ENCODE measurements around the gene ZNF93.
A peak's percentile ranks its signal among the peaks of the same experiment; 100 is the strongest.
"Not testable (repeated sequence)": the region's sequence is repeated elsewhere in the genome, so short reads cannot be mapped to it uniquely, and the experiment has no call there.

ZNF93 gene

DNA sequence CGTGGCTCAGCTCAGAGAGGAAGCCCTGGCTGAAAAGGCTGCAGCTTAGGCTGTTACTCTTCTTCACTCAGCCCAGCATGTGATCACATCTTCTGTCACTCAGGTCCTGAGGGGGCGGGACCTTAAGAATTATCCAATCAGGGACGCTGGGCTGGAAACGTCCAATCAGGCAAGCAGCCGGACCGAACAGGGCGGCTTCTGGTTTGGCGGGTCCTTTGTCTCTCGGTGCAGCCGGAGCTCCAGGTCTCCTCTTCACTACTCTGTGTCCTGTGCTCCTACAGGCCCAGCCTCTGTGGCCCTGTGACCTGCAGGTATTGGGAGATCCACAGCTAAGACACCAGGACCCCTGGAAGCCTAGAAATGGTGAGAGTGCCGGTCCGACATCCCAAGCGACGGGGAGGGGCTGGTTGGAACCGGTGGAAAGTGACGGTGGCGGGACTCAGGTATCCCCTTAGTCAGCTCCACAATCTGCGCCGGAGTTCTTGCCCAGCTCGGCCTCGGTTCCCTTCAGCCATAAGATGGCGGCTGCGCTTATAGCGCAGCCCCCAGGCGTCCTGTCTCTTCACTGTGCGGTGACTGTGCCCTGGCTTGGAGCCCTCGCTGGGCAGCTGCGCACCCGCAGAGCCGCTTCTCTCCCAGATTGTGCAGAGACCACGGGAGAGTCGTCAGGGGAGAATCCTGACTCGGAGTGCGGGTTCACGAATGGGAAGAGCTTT lies at the start of gene ZNF93:
Gene ZNF93 (plus strand): TSS at position 218 of the 716 bp plus-strand sequence. CDS start 143 bp downstream, at position 361.
- DNase-seq: peak; percentile 85

- DNase-seq: not testable (repeated sequence)
Measured at GRCh38 chr19:19851740-19852139, 49.0 kb upstream of the ZNF93 start.

- no peak for DNase-seq
Measured at GRCh38 chr19:19858751-19859150, 42.0 kb upstream of the ZNF93 start.

DNA sequence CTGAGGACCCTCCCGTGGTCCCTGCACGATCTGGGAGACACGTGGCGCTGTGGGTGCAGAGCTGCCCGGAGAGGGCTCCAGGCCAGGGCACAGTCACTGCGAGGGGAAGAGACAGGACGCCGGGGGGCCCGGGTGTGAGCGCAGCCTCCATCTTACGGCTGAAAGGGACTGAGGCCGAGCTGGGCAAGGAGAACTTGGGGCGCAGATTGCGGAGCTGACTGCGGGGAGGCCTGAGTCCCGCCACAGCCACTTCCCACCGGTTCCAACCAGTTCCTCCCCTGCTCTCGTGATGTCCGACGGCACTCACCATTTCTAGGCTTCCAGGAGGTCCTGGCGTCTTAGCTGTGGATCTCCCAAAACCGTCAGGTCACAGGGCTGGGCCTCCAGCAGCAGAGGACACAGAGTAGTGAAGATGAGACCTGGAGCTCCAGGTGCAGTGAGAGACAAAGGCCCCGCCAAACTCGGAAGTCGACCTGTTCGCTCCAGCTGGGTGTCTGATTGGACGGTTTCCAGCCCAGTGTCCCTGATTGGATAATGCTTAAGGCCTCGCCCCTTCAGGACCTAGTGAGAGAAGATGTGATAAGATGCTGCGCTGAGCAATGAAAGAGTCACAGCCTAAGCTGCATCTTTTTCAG lies 39.9 kb upstream of the ZNF93 start:
- peak; percentile 50 for DNase-seq

DNA sequence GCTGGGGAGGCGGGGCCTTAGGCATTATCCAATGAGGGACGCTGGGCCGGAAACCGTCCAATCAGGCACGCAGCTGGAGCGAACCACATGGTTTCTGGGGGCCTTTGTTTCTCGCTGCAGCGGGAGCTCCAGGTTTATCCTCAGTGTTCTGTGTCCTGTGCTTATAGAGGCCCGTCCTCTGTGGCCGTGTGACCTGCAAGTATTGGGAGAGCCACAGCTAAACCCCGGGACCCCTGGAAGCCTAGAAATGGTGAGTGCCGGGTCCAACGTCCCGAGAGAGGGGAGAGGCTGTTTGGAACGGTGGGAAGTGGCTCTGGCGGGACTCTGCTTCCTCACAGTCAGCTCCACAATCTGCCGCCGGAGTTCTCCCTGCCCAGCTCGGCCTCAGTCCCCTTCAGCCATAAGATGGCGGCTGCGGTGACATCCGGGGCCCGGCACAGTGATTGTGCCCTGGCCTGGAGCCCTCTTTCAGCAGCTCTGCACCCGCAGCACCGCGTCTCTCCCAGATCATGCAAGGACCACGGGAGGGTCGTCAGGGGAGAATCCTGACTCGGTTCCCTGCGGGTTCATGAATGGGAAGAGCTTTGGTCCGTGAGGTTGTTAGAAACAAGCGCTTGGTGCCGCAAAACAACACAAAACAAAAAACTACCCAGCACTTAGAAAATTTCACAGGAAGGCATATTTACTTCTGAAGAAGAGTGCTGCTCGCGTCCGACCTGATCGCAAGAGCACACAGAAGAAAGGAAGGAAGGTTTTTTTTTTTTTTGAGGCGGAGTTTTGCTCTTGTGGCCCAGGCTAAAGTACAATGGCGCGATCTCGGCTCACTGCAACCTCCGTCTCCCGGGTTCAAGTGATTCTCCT lies 34.8 kb upstream of the ZNF93 start, which contains the start of gene ZNF253:
Gene ZNF253 (plus strand): TSS at position 133 of the 861 bp plus-strand sequence. CDS start 115 bp downstream, at position 248.
- DNase-seq: peak; percentile 92

GRCh38 chr19:19866611-19867248 lies 34.0 kb upstream of the ZNF93 start:
- DNase-seq: peak; percentile 58

- DNase-seq: not testable (repeated sequence)
Measured at GRCh38 chr19:19870086-19870485, 30.7 kb upstream of the ZNF93 start.

DNA sequence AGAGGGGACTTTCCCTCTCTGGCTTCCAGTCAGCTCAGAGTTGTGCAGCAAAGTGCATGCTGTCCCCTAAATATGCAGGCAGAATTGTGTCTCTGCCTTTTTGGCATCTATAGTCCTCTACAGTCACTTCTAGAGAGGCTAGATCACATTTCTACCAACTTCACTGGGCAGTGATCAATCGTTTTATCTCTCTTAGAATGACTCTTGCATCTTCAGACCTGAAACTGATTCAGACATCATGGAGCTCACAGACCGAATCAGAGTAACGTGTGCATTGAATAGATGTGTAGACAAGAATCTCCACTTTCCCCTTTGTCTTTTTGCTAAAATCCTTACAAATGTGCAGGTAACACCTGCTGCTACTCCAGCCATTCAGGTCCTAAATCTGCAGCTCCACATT lies 28.8 kb upstream of the ZNF93 start:
- no peak for DNase-seq

GRCh38 chr19:19873381-19873780 lies 27.4 kb upstream of the ZNF93 start:
- no peak for DNase-seq

DNA sequence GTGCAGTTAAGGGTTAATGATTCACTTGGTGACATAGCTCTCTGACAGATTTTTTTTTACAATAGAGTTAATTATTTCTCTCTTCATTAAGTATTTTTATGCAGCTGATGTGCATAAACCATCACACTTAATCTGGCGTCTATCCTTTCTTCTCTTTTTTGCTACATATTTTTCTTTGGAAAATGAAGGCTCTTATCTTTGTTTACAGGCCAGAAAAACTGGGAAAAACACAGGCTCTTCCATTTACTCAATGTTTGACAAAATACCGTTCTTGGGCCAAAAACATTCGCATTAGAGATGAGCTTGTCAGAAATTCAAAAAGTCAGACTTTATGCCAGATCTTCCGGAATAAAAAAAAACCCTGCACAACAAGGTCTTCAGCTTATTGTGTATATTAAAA lies 23.0 kb upstream of the ZNF93 start:
- no peak for DNase-seq

- DNase-seq: no peak
Measured at GRCh38 chr19:19884583-19884982, 16.2 kb upstream of the ZNF93 start.

DNA sequence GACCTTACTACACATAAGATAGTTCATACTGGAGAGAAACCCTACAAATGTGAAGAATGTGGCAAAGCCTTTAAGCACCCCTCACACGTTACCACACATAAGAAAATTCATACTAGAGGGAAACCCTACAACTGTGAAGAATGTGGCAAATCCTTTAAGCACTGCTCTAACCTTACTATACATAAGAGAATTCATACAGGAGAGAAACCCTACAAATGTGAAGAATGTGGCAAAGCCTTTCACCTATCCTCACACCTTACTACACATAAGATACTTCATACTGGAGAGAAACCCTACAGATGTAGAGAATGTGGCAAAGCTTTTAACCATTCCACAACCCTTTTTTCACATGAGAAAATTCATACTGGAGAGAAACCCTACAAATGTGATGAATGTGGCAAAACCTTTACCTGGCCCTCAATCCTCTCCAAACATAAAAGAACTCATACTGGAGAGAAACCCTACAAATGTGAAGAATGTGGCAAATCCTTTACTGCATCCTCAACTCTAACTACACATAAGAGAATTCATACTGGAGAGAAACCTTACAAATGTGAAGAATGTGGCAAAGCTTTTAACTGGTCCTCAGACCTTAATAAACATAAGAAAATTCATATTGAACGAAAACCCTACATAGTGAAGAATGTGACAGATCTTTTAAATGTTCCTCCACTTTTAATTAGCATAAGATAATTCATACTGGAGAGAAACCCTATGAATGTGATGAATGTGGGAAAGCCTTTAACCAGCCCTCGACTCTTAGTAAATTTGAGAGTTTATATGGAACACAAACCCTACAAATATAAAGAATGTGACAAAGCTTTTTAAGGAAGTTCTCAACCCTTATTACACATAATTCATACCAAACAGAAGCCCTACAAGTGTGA lies 8.4 kb upstream of the ZNF93 start:
- not testable (repeated sequence) for DNase-seq

DNA sequence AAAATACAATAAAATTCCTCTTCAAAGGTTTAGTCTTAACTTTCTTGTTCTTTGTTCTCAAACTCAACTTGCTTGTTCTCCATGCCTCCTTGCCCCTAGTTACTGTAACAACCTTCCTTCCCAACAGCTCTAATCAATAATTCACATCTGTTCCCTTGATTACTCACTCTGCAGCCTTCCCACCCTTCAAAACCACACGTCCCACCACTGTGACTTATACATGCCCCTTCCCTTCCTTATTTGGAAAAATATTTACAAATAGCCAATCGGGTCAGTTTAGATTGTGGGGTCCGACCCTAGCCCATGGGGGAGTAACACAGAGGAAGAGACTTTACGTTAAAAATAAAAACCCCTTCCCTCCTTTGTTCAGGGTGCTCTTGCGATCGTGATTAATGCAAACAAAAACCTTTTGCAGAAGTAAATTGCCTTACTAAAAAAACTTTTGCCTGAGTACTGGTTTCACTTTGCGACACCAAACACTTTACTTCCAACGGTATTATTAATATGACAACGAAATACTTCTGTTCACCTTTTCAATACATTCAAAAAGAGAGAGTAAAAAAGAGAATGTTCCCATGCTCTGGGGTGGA lies 512 bp upstream of the ZNF93 start:
- DNase-seq: no peak

- not testable (repeated sequence) for DNase-seq
Measured at GRCh38 chr19:19907551-19907950, 6.8 kb downstream of the ZNF93 start.

DNA sequence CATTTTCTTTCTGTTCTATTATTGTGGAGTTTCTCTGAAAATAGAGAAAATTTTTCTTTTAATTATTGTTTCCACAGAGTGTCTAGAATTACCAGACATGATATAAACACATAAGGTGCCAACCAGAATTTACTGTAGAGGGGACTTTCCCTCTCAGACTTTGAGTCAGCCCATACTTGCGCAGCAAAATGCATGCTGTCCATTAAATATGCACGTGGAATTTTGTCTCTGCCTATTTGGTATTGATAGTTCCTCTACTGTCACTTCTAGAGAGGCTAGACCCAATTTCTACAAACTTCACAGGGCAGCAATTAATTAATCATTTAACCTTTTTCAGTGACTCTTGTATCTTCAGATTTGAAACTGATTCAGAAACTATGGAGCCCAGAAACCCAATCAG lies 8.9 kb downstream of the ZNF93 start:
- no peak for DNase-seq

DNA sequence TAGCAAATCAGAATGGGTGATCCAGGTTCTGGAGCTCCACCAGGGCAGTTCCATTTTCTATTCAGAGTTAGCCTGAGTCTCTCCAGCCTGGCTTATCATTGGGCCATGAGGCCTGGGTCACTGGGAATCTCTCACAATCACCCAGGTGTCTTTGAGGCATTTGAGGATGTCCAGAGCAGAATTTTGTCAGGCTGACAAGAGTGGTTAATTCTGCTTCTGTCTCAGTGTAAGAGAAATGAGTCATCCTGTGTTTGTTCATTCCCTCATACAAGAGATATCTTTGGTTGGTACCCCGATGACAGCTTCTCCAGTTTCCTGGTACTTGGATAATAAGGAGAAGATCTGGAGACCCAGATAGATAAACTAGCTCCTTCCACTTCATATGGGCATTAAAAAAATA lies 10.4 kb downstream of the ZNF93 start:
- no peak for DNase-seq

- DNase-seq: no peak
Measured at GRCh38 chr19:19914596-19914995, 13.8 kb downstream of the ZNF93 start.

- DNase-seq: peak; percentile 48
Measured at GRCh38 chr19:19930417-19930816, 29.7 kb downstream of the ZNF93 start.

DNA sequence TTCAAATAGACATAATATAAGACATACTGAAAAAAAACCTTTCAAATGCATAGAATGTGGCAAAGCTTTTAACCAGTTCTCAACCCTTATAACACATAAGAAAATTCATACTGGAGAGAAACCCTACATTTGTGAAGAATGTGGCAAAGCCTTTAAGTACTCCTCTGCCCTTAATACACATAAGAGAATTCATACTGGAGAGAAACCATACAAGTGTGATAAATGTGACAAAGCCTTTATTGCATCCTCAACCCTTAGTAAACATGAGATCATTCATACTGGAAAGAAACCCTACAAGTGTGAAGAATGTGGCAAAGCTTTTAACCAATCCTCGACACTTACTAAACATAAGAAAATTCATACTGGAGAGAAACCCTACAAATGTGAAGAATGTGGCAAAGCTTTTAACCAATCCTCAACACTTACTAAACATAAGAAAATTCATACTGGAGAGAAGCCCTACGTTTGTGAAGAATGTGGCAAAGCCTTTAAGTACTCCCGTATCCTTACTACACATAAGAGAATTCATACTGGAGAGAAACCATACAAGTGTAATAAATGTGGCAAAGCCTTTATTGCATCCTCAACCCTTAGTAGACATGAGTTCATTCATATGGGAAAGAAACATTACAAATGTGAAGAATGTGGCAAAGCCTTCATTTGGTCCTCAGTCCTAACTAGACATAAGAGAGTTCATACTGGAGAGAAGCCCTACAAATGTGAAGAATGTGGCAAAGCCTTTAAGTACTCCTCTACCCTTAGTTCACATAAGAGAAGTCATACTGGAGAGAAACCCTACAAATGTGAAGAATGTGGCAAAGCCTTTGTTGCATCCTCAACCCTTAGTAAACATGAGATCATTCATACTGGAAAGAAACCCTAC lies 32.9 kb downstream of the ZNF93 start:
- DNase-seq: not testable (repeated sequence)

DNA sequence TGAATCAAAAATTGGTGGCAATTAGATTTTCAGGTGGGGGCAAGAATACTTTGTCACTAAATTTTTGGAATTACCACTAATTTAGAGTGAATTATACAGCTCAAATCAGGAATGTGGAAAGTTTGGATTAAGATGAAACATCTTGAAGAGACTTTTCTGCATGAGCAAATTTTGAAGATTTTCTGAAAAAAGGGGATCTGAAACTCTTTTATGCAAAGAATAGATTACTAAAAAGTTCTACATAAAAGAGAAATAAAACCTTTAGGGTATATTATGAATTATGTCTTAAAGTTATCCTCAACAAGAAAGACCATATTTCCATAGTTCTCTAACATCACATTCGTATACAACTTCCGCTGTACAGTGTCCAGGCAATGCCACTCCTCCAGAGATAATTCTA lies 36.7 kb downstream of the ZNF93 start:
- no peak for DNase-seq

All from activated T-cell treated with anti-CD3 and anti-CD28 coated beads, Interleukin-2, amount 50 U/mL, for 1 hour (primary cell).